Activated T-helper 1 cell treated with anti-CD3 and anti-CD28 coated beads, Interleukin-2, amount 50 U/mL, for 16 hours (primary cell): ENCODE data around the gene ZNF701.
"Not testable (repeated sequence)": the region's sequence is repeated elsewhere in the genome, so short reads cannot be mapped to it uniquely, and the experiment has no call there.

Experiments
- DNase-seq, 2 donors: peaks; one replicate each; pipeline ENCODE4 v3.0.0-alpha.2; 2020; ENCODE audit warnings: low read depth in 1 of 2, low spot score in 1 of 2

Gene ZNF701

DNA sequence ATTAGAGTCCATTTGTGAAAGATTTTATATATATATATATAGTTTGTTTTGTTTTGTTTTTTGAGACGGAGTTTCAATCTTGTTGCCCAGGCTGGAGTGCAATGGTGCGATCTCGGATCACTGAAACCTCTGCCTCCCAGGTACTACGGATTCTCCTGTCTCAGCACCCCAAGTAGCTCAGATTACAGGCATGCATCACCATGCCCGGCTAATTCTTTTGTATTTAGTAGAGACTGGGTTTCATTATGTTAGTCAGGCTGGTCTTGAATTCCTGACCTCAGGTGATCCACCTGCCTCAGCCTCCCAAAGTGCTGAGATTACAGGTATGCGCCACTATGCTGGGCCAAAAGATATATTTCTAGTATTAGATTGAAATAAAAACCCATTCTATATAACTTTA, 4.0 kb upstream of the ZNF701 start:
- DNase-seq: no peak

DNA sequence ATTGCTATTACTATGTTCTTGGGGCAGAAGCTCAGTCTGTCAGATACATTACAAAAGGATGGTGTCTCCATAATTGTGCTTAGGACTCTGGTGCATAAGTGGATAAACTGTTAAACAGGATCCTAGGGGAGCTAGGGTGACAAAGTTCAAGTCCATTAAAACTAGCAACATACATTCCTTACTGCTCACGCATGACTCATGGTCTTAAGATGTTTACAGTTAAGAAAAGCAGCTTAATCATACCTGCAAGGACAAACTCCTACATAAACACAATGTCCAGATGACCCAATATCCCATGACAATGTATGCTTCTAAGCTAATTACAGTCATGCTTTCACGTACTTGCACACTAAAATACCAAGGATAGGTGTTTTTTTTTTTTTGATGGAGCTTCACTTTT, 3.5 kb upstream of the ZNF701 start:
- no peak for DNase-seq

DNA sequence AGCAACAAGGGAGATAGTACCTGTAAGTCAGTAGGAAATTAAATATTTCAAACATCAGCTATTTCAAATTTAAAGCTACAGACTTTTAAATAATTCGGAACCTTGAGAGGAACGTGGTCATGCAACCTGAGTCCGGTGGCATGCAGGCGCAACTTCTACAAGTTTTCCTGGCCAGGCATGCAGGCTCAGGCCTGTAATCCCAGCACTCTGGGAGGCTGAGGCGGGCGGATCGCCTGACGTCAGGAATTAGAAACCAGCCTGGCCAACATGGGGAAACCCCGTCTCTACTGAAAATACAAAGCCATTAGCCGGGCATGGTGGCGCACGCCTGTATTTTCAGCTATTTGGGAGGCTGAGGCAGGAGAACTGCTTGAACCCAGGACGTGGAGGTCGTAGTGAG, 2.2 kb upstream of the ZNF701 start:
- DNase-seq: no peak

DNA sequence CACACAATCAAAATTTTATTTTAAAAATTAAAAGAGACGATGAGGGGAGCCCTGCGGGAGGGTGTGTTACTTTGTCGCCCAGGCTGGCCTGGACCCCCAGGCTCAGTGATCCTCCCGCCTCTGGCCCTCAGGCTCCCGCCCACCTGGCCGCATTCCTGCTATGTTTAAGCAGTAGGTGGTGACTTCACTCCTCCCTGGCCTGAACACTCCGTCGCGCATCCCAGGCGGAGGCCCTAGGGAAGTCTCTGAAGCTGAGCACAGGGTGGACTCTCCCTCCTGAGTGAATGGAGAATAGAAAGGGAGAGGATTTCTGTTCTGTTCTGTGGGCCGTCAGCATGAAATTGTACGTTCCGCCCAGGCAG, 468 bp upstream of the ZNF701 start:
- DNase-seq: not testable (repeated sequence)

DNA sequence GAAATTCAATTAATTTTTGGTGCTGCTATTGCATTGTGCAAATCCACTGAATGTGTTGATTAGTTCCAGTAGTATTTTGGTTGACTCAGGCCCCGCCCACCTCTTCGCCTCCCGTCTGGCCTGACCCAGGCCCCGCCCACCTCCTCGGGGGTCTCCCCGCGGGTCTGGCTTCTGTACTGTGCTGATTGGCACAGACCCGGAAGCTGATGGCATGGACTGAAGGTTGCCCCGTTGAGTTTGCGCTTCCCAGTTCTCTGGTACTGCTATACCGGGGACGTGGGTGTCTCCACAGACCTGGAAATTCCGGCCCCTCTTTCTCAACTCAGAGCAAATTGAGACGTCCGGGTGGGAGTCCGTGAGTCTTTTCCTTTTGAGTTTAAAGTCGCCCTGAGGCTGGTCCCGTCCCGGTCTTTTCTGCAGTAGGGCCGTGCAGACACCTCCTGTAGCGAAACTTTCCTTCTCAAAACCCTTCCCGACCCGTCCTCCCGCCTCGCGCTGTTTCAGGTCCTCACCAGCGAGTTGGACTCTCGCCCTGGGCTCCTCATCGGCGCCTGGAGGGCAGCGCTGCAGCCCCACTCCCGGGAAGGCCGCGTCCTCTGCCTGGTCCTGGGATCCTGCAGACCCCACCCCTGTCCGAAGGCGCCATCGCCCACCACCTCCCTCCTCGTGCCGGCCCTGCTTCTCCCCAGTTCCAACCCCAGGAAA, 14.8 kb downstream of the ZNF701 start:
- no peak for DNase-seq

DNA sequence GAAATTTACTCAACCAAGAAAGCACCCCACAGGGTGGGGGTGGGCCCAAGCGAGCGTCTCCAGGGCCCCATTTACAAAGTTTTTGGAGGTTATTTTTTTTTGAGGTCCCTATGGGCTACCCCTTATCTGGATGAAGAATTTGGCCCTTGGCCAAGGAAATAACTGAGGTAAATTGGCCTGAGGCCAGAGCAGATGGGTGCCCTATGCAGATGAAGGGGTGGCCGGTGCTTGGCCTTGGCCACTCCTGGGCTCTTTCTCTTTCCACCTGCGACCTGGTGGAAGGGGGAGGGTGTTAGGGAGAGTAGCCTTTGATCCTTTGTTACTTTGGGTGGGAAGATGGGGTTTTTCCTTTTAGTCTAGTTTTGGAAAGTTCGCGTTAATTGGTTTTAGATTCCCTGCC, 15.5 kb downstream of the ZNF701 start:
- DNase-seq: no peak

DNA sequence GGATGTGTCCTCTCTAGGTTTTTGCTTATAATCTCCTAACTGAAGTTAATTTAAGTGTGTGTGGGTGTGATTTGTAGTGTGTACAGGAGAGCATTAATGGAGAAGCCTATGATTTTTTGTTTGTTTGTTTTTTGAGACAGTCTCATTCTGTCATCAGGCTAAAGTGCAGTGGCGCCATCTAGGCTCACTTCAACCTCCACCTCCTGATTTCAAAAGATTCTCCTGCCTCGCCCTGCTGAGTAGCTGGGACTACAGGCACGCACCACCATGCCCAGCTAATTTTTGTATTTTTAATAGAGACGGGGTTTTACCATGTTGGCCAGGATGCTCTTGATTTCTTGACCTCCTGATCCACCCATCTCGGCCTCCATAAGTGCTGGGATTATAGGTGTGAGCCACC, 20.6 kb downstream of the ZNF701 start:
- DNase-seq: no peak

DNA sequence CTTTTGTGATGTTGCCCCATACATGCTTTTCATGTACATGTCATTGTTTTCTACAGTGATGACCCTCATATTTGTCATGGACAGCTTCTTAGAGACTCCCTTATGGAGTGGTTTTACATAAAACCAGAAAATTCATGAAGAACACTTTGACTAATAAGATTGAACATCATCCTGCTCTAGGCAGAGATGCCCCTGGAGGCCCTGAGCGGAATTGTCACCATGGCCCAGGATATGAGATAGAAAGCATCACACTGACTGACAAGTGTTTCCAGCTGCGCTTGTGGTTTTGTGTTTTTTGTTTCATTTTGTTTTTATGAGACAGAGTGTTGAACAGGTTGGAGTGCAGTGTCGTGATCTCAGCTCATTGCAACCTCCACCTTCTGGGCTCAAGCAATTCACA, 22.2 kb downstream of the ZNF701 start:
- no peak for DNase-seq

DNA sequence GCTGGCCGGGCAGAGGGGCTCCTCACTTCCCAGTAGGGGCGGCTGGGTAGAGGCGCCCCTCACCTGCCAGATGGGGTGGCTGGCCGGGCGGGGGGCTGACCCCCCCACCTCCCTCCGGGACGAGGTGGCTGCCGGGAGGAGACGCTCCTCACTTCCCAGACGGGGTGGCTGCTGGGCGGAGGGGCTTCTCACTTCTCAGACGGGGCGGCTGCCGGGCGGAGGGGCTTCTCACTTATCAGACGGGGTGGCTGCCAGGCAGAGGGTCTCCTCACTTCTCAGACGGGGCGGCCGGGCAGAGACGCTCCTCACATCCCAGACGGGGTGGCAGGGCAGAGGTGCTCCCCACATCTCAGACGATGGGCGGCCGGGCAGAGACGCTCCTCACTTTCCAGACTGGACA, 23.4 kb downstream of the ZNF701 start:
- not testable (repeated sequence) for DNase-seq

DNA sequence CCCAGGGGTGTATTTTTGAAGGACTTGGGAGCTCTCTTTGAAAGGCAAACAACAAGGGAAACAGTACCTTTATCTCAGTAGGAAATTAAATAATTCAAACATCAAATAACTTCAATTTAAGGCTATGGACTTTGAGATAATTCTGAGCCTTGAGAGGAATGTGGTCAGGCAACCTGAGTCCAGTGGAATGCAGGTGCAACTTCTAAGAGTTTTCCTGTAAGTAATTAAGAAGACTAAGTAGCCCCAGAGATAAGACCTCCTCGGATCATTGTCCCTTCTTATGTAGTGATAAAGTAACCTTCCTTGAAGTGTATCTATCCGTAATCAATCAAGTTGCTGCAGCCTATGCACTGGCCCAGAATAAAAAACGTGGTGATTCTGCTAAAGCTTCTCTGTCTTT, 29.2 kb downstream of the ZNF701 start:
- DNase-seq: no peak

DNA sequence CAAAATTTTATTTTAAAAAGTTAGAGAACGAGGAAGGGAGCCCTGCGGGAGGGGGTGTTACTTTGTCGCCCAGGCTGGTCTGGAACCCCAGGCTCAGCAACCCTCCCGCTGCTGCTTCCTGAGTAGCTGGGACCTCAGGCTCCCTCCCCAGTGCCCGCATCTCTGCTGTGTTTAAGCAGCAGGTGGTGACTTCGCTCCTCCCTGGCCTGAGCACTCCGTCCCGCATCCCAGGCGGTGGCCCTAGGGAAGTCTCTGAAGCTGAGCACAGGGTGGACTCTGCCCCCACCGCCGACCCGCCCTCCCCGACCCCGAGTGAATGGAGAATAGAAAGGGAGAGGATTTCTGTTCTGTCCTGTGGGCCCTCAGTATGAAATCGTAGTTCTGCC, 30.5 kb downstream of the ZNF701 start:
- DNase-seq: no peak

DNA sequence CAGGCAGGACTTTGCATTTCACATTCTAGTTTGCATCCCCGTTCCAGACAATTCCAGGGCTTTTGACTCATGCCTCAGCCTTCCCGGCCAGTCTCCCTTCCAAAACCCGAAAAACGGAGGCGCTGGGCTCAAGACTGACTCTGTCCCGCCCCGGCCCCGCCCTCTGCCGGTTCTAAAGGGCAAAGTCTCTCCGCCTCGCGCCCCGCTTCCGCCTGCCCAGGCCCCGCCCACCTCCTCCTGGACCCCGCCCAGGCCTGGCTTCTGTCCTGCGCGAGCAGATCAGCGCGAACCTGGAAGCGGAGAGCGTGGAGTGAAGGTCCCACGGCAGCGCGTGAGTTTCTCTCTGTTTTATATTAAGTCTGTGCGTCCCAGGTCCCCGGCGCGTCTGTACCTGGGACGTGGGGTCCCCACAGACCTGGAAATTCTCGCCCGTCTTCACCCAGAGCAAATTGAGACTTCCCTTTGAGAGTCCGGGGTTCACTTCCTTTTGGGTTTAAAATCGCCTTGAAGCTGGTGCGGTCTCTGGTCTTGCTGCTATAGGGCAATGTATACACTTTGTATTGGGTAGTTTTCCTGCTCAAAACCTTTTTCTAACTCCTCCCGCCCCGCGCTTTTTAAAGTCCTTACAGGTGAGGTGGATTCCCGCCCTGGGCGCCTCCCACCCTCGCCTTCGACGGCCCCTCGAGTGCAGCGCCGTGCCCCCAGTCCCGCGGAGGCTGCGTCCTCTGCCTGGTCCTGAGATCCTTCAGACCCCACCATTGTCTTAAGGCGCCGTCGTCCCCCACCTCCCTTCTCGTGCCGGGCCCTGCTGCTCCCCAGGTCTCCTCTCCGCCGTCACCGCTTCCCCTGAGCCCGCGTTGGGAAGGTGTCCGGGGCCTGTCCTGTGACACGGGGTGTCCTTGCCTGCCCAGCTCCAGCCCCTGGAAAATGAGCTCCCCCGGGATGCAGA, 31.2 kb downstream of the ZNF701 start:
- DNase-seq: peak; percentile 87 to 92

DNA sequence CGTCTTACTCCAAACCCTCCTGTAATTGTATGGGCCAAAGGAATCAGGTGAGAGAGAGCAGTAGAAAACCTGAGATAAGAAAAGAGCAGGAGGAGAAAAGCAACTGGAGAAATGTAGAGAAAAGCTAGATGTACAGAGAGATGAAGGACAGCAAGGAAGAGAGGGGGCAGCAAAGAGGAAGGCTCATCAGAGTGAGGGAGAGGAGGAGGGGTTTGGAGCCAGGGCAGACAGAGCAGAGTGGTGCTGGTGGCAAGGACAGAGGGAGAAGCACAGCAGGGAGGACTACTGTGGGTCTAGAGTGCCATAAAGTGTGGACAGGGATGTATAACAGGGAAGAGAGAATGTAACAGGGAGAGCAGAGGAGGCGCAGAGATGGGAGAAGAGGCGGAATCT, 31.9 kb downstream of the ZNF701 start:
- DNase-seq: not testable (repeated sequence)

DNA sequence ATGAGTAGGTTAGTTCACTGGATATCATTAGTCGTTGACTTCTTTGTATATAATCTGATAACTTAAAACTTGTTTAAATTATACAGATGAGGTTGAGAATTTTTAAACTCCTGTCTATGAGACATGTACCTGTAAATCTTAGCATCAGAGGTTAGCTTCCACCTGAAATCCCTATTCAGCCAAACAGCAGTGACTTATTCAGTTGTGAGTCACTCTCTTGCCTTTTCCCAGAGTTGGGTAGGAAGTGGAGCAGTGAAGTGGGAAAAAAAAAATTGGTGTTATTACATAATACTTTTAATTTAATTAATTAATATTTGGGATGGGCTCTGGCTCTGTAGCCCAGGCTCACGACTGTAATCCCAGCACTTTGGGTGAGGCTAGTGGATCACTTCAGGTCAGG, 32.9 kb downstream of the ZNF701 start:
- no peak for DNase-seq

DNA sequence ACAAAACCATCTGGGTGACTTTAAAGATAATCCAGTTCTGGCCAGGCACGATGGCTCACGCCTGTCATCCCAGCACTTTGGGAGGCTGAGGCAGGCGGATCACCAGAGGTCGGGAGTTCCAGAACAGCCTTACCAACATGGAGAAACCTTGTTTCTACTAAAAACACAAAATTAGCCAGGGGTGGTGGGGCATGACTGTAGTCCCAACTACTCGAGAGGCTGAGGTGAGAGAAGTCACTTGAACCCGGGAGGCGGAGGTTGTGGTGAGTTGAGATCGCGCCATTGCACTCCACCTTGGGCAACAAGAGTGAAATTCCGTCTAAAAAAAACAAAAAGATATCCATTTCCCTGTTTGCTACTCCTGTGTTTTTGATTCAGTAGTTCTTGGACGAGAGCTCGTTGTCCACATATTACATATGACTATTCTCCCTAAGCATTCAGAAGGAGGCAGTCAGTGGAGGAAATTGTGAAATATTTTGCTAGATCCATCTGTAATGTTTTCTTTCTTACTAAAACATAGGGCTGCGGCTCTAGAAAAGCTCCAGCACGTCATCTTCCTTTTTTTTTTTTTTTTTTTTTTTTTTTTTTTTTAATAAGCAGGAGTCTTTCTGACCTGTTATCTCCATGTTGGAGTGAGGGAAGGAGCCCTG, 33.6 kb downstream of the ZNF701 start:
- DNase-seq: no peak

DNA sequence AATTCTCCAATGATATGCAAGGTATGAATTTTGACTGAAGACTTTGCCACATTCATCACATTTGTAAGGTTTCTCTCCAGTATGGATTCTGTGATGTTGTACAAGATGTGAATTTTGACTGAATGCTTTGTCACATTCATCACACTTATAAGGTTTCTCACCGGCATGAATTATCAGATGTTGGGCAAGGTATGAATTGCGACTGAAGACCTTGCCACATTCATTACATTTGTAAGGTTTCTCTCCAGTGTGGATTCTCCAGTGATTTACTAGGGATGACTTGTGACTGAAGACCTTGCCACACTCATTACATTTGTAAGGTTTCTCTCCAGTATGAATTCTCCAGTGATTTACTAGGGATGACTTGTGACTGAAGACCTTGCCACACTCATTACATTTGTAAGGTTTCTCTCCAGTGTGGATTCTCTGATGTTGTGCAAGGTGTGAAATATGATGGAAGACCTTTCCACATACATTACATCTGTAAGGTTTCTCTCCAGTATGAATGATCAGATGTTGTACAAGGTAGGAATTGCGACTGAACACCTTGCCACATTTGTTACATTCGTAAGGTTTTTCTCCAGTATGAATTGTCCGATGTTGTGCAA, 43.3 kb downstream of the ZNF701 start:
- no peak for DNase-seq

DNA sequence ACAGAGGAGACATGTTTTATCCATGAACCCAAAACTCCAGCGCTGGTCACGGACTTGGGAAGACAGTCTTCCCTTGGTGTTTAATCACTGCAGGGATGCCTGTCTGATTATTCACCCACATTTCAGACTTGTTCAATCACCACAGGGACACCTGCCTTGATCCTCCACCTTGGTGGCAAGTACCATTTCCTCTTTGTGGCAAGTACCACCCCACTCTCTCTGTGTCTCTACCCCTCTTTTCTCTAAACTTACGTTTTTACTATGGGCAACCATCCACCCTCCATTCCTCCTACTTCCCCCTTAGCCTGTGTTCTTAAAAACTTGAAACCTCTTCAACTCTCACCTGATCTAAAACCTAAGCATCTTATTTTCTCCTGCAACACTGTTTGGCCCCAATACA, 51.3 kb downstream of the ZNF701 start:
- no peak for DNase-seq

DNA sequence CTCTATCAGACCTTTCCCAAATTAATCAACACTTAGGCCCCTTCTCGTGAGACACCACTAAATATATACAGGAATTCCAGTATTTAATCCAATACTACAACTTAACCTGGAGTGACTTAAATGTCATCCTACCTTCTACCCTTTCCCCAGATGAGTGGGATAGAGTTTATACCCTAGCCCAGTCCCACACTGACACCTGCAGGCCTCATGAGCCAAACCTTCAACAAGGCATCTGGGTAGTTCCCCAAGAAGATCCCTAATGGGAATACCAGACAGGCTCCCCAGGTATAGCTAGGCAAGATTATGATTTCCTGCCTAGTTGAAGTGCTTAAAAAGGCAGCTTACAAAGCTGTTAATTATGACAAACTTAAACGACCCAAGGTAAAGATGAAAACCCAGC, 52.2 kb downstream of the ZNF701 start:
- no peak for DNase-seq

DNA sequence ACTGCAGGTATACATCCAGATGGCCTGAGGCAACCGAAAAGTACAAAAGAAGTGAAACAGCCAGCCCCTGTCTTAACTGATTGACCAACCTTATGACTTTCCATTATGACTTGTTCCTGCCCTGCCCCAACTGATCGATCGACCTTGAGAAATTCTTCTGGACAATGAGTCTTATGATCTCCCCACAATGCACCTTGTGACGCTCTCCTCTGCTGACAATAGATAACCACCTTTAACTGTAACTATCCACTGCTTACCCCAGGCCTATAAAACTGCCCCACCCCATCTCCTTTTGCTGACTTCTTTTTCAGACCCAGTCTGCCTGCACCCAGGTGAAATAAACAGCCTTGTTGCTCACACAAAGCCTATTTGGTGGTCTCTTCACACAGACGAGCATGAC, 56.8 kb downstream of the ZNF701 start:
- DNase-seq: no peak

DNA sequence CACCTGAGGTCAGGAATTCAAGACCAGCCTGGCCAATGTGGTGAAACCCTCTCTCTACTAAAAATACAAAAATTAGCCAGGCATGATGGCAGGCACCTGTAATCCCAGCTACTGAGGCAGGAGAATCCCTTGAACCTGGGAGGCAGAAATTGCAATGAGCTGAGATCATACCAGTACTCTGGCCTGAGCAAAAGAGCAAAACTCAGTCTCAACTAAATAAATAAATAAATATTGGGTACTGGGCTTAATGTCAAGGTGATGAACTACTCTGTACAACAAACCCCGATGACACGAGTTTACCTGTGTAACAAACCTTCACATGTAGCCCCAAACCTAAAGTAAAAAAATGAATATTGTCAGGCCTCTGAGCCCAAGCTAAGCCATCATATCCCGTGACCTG, 57.4 kb downstream of the ZNF701 start:
- DNase-seq: not testable (repeated sequence)

DNA sequence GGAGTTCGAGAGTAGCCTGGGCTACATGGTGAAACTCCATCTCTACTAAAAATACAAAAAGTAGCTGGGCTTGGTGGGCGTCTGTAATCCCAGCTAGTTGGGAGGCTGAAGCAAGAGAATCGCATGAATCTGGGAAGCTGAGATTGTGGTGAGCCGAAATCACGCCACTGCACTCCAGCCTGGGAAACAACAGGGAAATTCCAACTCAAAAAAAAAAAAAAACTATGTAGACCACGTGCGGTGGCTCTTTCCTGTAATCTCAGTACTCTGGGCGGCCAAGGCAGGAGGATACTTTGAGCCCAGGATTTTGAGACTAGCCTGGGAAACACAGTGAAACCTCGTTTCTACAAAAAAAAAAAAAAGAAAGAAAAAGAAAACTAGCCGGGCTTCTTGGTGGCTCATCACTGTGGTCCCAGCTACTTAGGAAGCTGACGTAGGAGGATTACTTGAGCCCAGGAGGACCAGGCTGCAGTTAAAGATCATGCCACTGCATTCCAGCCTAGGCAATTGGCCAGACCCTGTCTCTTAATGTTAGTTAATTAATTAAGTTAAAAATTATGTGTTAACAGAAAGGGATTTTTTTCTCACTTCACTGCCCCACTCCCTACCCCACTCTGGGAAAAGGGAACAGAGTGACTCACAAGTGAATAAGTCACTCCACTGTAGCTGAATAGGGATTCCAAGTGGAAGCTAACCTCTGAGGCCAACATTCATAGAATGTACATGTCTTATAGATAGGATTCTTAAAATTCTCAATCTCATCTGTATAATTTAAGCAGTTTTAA, 65.9 kb downstream of the ZNF701 start:
- DNase-seq: no peak
